Urothelium cell line (cell line): Measurements from ENCODE around the gene RAB31.

Experiments used
- DNase-seq: peaks from one replicate; pipeline ENCODE4 v3.0.0; 2011; ENCODE audit warnings: low spot score, mixed read lengths
- FAIRE-seq: peaks from 2 replicates; lab custom pipeline; 2011; peaks lifted over from hg19 to GRCh38; lab: Jason Lieb, UNC

RAB31 gene

GRCh38 chr18:9690418-9691188 lies 17.5 kb upstream of the RAB31 start:
- no peak for DNase-seq
- no peak for FAIRE-seq

GRCh38 chr18:9691235-9691634 lies 16.9 kb upstream of the RAB31 start:
- no peak for FAIRE-seq
- DNase-seq: no peak

- DNase-seq: no peak
- no peak for FAIRE-seq
These were observed 13.9 kb upstream of the RAB31 start for GRCh38 chr18:9694174-9694573.

- DNase-seq (no peak), FAIRE-seq (no peak)
These were observed 13.1 kb upstream of the RAB31 start for GRCh38 chr18:9694952-9695495.

- DNase-seq: no peak
- no peak for FAIRE-seq
These were observed 12.5 kb upstream of the RAB31 start for GRCh38 chr18:9695605-9696004.

- FAIRE-seq (no peak), DNase-seq (no peak)
These were observed 12.0 kb upstream of the RAB31 start for GRCh38 chr18:9696112-9696511.

- FAIRE-seq (peak; percentile 67), DNase-seq (no peak)
These were observed 11.4 kb upstream of the RAB31 start for GRCh38 chr18:9696701-9697100.

- FAIRE-seq: no peak
- DNase-seq: no peak
These were observed 11.0 kb upstream of the RAB31 start for GRCh38 chr18:9697121-9697520.

- DNase-seq: no peak
- no peak for FAIRE-seq
These were observed 9.6 kb upstream of the RAB31 start for GRCh38 chr18:9698497-9698896.

GRCh38 chr18:9700261-9700796 lies 7.8 kb upstream of the RAB31 start:
- FAIRE-seq: no peak
- no peak for DNase-seq

- DNase-seq: no peak
- no peak for FAIRE-seq
These were observed 6.3 kb upstream of the RAB31 start for GRCh38 chr18:9701609-9702349.

- FAIRE-seq (no peak), DNase-seq (no peak)
These were observed 3.6 kb upstream of the RAB31 start for GRCh38 chr18:9704233-9705118.

- FAIRE-seq: no peak
These were observed 2.8 kb upstream of the RAB31 start for GRCh38 chr18:9705183-9705829.

GRCh38 chr18:9706081-9706935 lies 1.8 kb upstream of the RAB31 start:
- FAIRE-seq: no peak
- no peak for DNase-seq

More at GRCh38 chr18:9705183-9705829, 2.8 kb upstream of the RAB31 start:
- DNase-seq: no peak

GRCh38 chr18:9707381-9708056 lies 582 bp upstream of the RAB31 start:
- DNase-seq: no peak
- no peak for FAIRE-seq

GRCh38 chr18:9708434-9709303 lies 568 bp downstream of the RAB31 start:
- DNase-seq (no peak), FAIRE-seq (no peak)

- no peak for DNase-seq
- no peak for FAIRE-seq
These were observed 1.3 kb downstream of the RAB31 start for GRCh38 chr18:9709304-9709877.
